Measurements from ENCODE around the gene PPIL4. TPM values are rescaled to one million over a fixed set of nuclear protein-coding genes. Genes with fewer than 3 reads are reported as not detected.

PPIL4 gene
- polyA plus RNA-seq (ENCODE audit: insufficient read length in 4 of 4), result 10 to 100 TPM; 50.0 to 72.2 (median 60.7) TPM

- DNase-seq (ENCODE audit: low read depth in 4 of 4, low spot score in 3 of 4), result peak; percentile 87 to 92 (median 90)
Observed at GRCh38 chr6:149545754-149546471, at the start of gene PPIL4. Gene PPIL4 (minus strand): TSS chr6:149546043. CDS start chr6:149546005, 38 bp downstream.

DNA sequence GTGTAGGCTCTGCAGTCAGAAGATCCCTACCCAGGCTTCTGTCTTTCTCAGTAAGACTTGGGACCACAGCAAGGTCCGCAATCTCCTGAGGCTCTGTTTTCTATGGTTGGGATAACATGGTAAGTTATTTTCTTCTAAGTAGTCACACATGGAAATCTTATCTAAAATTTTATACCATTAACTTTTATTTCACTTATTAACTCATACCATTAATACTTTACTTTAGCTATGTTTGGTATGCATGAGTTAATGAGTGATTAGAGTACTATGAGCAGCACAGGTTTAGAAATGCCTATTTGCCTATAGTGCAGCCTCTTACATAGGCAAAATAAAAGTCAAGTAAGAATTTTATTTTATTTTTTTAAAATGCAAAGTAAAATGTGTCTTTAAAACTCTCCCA, 47.6 kb upstream of the PPIL4 start:
- DNase-seq (ENCODE audit: low read depth in 4 of 4, low spot score in 3 of 4), result peak in 1 of 4 donors; percentile 18

GRCh38 chr6:149592983-149593382, 47.1 kb upstream of the PPIL4 start:
- DNase-seq (ENCODE audit: low read depth in 4 of 4, low spot score in 3 of 4), result no peak

GRCh38 chr6:149586149-149586548, 40.3 kb upstream of the PPIL4 start:
- DNase-seq (ENCODE audit: low read depth in 4 of 4, low spot score in 3 of 4), result no peak

GRCh38 chr6:149581349-149581748, 35.5 kb upstream of the PPIL4 start:
- no peak for DNase-seq (ENCODE audit: low read depth in 4 of 4, low spot score in 3 of 4)

DNA sequence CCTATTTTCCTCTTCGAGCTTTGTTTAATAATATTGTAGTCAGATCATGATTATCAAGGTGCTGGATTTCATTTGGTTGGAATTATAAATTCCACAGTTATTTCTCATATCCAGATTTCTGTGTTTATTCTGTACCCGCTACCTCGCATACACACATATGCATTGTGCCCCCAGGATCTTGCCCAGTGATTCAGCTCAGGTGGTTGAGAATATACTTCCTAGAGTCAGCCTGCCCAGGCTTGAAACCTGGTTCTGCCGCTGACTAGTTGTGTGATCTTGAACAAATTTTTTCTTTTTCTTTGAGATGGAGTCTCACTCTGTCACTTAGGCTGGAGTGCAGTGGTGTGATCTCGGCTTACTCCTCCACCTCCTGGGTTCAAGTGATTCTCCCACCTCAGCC, 35.0 kb upstream of the PPIL4 start:
- DNase-seq (ENCODE audit: low read depth in 4 of 4, low spot score in 3 of 4), result no peak

- no peak for DNase-seq (ENCODE audit: low read depth in 4 of 4, low spot score in 3 of 4)
Observed at GRCh38 chr6:149567945-149568585, 22.2 kb upstream of the PPIL4 start.

- DNase-seq (ENCODE audit: low read depth in 4 of 4, low spot score in 3 of 4), result no peak
Observed at GRCh38 chr6:149567194-149567586, 21.3 kb upstream of the PPIL4 start.

GRCh38 chr6:149566410-149567193, 20.8 kb upstream of the PPIL4 start:
- DNase-seq (ENCODE audit: low read depth in 4 of 4, low spot score in 3 of 4), result peak in 3 of 4 donors; percentile 27 to 36 (median 34)

DNA sequence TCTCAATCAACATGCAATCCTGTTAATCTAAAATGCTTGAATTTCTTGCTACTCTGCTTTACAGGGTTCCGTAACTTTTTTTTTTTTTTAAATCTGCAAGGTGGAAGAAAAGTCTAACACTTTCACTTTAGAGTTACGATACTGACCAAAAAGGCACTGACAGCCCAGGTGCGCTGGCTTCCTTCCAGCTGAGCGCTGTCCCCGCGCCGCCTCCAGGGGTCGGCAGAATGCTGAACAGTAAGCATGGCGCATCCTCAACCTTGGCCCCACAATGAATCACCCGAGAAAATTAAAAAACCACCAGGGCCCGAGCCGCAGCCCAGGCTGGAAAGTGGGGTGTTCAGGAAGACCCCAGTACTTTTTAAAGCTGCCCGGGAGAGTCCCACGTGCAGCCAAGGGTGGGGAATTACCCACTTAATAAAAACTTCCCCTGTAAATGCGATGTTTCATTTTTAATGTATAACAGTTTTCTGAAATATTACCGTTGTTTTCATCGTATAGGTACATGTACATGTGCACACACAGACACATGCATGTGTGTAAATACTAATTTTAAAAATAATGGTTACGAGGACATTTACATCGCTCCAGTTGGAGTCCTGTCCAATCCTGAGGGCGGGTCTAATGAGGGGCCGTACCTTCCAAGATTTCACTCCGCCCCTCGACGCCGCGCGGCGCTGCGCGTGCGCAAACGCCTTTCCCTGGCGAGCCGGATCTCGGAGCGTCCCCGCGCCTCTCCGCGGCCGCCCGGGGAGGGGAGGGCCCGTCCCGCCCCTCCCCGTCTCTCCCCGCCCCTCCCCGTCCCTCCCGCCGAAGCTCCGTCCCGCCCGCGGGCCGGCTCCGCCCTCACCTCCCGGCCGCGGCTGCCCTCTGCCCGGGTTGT, 19.9 kb upstream of the PPIL4 start, which contains the start of gene GINM1:
TSS of gene GINM1 (plus strand) at position 849 of the 883 bp plus-strand sequence. CDS start 40 bp downstream, outside the sequence.
- DNase-seq (ENCODE audit: low read depth in 4 of 4, low spot score in 3 of 4), result peak; percentile 89 to 94 (median 92)

- no peak for DNase-seq (ENCODE audit: low read depth in 4 of 4, low spot score in 3 of 4)
Observed at GRCh38 chr6:149563928-149564325, 18.1 kb upstream of the PPIL4 start.

DNA sequence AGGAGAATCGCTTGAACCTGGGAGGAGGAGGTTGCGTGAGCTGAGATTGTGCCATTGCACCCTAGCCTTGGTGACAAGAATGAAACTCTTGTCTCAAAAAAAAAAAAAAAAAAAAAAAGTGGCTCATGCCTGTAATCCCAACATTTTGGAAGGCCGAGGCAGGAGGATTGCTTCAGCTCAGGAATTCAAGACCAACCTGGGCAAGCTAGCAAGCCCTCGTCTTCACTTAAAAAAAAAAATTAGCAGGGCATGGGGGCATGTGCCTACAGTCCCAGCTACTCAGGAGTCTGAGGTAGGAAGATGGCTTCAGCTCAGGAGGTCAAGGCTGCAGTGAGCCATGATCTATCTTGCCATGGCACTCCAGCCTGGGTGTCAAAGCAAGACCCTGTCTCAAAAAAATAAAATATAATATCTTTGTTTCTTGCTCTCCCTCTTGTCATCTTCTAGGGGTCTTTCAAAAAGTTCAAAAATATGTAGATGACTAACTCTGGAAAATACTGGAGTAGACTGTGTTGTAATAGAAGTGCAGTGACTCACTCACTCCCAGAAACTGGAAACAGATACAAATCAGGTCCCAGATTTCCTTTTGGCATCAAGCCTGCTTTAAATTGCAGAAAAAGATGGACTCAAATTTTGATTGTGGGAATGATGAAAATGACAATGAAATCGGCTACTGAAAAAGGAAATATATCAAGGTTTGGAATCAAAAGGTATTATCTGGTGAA, 17.5 kb upstream of the PPIL4 start:
- DNase-seq (ENCODE audit: low read depth in 4 of 4, low spot score in 3 of 4), result no peak

DNA sequence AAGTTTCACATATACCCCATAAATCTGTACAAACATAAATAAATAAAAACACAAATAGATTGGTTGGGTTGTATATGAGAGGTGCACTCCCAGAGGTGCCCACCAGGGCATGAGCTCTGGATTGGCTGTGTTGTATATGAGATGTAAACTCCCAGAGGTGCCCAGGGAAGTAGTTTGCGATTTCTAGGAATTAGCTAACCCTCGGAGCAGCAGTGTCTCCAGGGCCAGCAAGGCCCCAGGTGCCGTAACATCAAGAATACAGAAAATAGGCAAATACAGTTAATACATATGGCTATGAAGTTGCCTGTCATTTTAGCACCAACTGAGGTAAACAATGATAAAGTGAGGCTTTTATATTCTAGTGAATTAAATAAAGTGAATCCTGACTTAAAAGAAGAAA, 14.9 kb upstream of the PPIL4 start:
- no peak for DNase-seq (ENCODE audit: low read depth in 4 of 4, low spot score in 3 of 4)

DNA sequence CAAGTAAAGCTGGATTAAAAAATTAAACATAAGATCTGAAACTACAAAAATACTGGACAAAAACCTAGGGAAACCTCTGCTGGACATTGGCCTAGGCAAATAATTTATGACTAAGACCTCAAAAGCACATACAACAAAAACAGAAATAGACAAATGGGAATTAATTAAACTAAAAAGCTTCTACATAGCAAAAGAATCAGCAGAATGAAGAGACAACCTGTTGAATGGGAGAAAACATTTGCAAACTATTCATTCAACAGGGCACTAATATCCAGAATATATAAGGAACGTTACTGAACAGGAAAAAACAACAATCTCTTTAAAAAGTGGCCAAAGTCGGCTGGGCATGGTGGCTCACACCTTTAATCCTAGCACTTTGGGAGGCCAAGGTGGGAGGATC, 13.5 kb upstream of the PPIL4 start:
- DNase-seq (ENCODE audit: low read depth in 4 of 4, low spot score in 3 of 4), result no peak

DNA sequence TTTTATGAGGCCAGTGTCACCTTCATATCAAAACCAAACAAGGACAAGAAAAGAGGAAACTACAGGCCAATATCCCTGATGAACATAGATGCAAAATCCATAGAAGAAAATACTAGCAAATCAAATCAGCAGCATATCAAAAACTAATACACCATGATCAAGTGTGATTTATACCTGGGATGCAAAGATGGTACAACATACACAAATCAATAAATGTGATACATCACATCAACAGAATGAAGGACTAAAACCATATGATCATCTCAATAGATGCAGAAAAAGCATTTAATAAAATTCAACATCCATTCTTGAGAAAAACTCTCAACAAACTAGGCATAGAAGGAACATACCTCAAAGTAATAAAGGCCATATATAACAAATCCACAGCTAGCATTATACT, 12.2 kb upstream of the PPIL4 start:
- no peak for DNase-seq (ENCODE audit: low read depth in 4 of 4, low spot score in 3 of 4)

DNA sequence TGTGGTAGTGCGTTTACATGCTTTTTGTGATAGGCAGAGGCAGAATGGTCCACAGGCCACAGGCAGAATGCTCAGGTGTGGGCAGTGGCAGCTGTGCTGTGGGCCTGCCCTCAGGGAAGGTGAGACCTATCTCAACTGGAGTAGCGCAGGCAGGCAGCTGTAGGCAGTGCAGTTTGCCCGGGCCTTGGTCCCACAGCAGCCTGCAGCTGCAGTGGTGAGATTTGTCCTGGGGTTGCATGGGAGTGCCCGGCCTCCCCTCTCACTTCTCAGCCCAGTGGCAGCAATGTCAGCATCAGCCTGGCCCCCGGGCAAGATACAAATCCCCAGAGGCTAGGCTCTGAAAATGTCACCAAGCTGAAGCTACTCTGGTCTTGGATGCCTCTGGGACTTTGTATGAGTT, 6.1 kb upstream of the PPIL4 start:
- DNase-seq (ENCODE audit: low read depth in 4 of 4, low spot score in 3 of 4), result no peak

DNA sequence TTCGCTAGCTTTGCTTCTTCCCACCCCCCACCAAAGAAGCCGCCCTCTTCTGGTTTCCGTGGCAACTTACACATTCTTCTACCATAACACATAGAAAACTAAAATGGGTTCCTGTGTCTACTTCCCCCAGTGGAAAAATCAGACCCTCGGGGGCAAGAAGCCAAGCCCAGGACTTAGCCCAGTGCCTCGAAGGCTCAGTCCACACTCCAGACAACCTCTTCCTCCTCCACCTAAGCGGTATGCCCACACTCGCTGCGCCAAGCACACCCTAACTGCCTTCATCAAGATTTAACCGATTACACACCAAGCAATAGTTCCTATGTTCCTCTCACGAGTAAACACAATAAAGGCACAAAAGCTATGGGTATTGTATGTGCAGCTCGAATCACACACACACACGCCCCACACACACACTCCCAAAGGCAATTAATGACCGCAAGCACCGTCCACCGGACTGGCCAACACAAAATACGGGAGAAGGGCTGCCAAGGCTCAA, 537 bp downstream of the PPIL4 start:
- DNase-seq (ENCODE audit: low read depth in 4 of 4, low spot score in 3 of 4), result peak in 3 of 4 donors; percentile 24 to 48 (median 33)

- no peak for DNase-seq (ENCODE audit: low read depth in 4 of 4, low spot score in 3 of 4)
Observed at GRCh38 chr6:149544646-149545257, 1.1 kb downstream of the PPIL4 start.

DNA sequence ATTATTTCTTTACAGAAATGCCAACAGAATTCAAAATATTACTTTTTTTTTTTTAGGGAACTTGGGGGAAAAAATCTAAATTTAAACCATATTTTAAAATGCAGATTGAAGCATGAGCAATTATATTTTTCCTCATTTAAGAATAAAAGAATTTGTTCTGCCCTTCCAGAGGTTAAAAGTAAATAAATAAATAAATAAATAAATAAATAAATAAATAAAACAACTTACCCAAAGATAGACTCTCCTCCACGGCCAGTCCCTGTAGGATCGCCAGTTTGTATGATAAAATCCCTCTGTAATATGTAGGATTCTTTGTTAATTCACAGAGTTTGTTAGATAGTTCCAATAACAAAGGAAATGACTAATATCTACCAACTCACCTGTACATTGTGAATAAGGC, 4.7 kb downstream of the PPIL4 start:
- no peak for DNase-seq (ENCODE audit: low read depth in 4 of 4, low spot score in 3 of 4)
